Natural killer cell treated with Interleukin-12 subunit alpha and Interleukin-12 subunit beta and Interleukin-15 and Interleukin-18, amount 100 ng/mL, for 72 hours (primary cell): ENCODE results near the gene FOCAD. TPM values are rescaled to one million over a fixed set of nuclear protein-coding genes. Genes with fewer than 3 reads are reported as not detected.
A peak's percentile ranks its signal among the peaks of the same experiment; 100 is the strongest.

ENCODE experiments used
- ATAC-seq, 2 donors: fragments of 150-1000 bp; cut with Tn5 transposase in 1 of 2; sonication (Bioruptor Pico), chemical (Tn5 transposase) in 1 of 2; 2 replicates each; pipeline ENCODE4 v1.10.0; 2021
- DNase-seq: peaks from one replicate; pipeline ENCODE4 v3.0.0; 2022; ENCODE audit warnings: low spot score
- H3K27ac Mint-ChIP-seq, 2 donors: 1 replicate in 1 of 2; 2 replicates in 1 of 2; pipeline ENCODE4 v1.8.0; 2022; ENCODE audit warnings: mixed read lengths in 2 of 2, mild to moderate bottlenecking in 1 of 2, moderate library complexity in 1 of 2
- H3K27me3 Mint-ChIP-seq, 2 donors: 1 replicate in 1 of 2; 2 replicates in 1 of 2; pipeline ENCODE4 v1.8.0; 2022; ENCODE audit warnings: mixed read lengths in 2 of 2
- H3K36me3 Mint-ChIP-seq: one replicate; pipeline ENCODE4 v1.8.0; 2022; ENCODE audit warnings: mixed read lengths
- H3K4me1 Mint-ChIP-seq, 2 donors: 1 replicate in 1 of 2; 2 replicates in 1 of 2; pipeline ENCODE4 v1.8.0; 2022; ENCODE audit warnings: low read depth in 2 of 2, mixed read lengths in 2 of 2, mild to moderate bottlenecking in 1 of 2
- H3K4me3 Mint-ChIP-seq: one replicate; pipeline ENCODE4 v1.8.0; 2022; ENCODE audit warnings: mixed read lengths
- H3K9me3 Mint-ChIP-seq: 2 replicates; pipeline ENCODE4 v1.8.0; 2022; ENCODE audit warnings: mixed read lengths
- total RNA-seq, 2 donors: library from RNA; stranded (reverse); gene quantifications; one replicate each; pipeline ENCODE4 v1.2.3, GENCODE V29; 2022

The FOCAD gene
- total RNA-seq, 2 donors from 2014 or later, result 26.6 to 40.7 TPM

GRCh38 chr9:21030389-21031035 lies 346.5 kb downstream of the FOCAD start:
- H3K27me3 Mint-ChIP-seq, result peaks cover 0 to 2% of the 10 kb centered on the region in 2 donors
- no peak overlapping the region for H3K27ac Mint-ChIP-seq
- DNase-seq (no peak), ATAC-seq (peak; percentile 81 to 86)
- H3K4me3 Mint-ChIP-seq, result no peak overlapping the region
- peaks cover 7% of the 10 kb centered on the region for H3K36me3 Mint-ChIP-seq
- H3K9me3 Mint-ChIP-seq, result no peaks in the 10 kb centered on the region
- peaks cover 29 to 30% of the 10 kb centered on the region in 2 donors for H3K4me1 Mint-ChIP-seq

DNA sequence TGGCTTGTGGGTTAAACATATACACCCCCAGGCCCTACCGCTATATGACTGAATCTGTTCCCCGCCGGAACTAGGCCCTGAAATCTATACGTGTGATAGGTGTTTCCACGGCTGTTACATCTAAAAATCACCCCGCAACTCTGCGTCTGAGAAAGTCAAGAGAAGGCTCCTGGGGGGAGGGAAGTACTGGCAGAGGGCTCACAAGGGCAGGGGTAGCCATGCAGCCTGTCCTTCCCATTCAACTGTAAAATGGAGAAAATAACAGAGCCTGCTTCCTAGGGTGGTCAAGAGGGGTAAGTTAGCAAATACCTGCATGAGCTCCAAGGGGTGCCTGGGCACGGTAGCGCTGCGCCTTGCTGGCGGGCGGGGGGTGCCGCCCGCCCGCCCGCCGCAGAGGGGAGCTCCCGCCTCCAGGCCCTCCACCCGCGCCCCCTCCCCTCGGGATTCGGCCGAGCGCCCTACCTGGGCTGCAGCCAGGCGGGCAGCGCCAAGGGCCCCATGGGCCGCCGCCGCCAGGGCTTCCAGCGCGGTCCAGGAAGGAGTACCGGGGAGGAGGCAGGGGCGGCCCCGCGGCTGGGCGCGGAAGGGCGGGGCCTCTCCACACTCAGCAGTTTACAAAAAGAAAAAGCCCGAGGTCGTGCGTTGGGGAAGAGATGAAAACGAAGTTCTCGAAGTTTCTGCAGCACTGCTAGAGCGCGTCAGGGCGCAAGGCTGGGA lies 347.2 kb downstream of the FOCAD start, which contains the start of gene HACD4:
HACD4 (minus strand) TSS at position 550 of the 717 bp plus-strand sequence; CDS start at position 500, 50 bp downstream.
- Mint-ChIP-seq H3K4me1 (peaks cover 23 to 27% of the 10 kb centered on the region in 2 donors), H3K36me3 (peaks cover under 1% of the 10 kb centered on the region), H3K9me3 (no peaks in the 10 kb centered on the region), H3K27ac (peak within 1 kb of the TSS; percentile 8 to 24), H3K4me3 (no peak within 1 kb of the TSS), H3K27me3 (peaks cover 0 to 5% of the 10 kb centered on the region in 2 donors)
- peak; percentile 86 to 92 for ATAC-seq
- peak; percentile 81 for DNase-seq

DNA sequence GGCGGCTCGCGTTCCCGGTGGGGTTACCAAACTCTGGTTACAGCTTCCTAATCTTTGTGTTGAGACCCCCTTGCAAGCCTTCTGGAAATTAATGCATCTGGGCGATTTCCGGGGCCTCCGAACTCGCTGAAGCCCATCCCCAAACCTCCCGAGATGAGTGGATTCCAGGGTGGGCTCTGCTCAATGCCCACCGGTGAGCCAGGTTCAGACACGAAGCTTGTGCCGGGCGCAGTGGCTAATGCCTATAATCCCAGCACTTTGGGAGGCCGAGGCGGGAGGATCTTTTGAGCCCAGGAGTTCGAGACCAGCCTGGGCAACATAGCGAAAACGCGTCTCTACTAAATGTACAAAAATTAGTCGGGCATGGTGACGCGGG lies 347.7 kb downstream of the FOCAD start:
- Mint-ChIP-seq H3K4me3 (no peak overlapping the region), H3K9me3 (no peaks in the 10 kb centered on the region)

GRCh38 chr9:21037278-21037677 lies 353.2 kb downstream of the FOCAD start:
- H3K4me3 Mint-ChIP-seq, result no peak overlapping the region
- peaks cover 0 to 5% of the 10 kb centered on the region in 2 donors for H3K27me3 Mint-ChIP-seq
- H3K27ac Mint-ChIP-seq, result no peak overlapping the region
- no peaks in the 10 kb centered on the region for H3K36me3 Mint-ChIP-seq
- H3K9me3 Mint-ChIP-seq, result peaks cover 4% of the 10 kb centered on the region
- H3K4me1 Mint-ChIP-seq, result peaks cover 21 to 23% of the 10 kb centered on the region in 2 donors
- DNase-seq, result no peak
- no peak for ATAC-seq

More for the DNA sequence above, 347.7 kb downstream of the FOCAD start:
- DNase-seq (no peak), ATAC-seq (no peak)
- Mint-ChIP-seq H3K4me1 (peaks cover 19 to 25% of the 10 kb centered on the region in 2 donors), H3K27me3 (peaks cover 0 to 5% of the 10 kb centered on the region in 2 donors), H3K36me3 (no peaks in the 10 kb centered on the region), H3K27ac (no peak overlapping the region)

GRCh38 chr9:21039302-21039701 lies 355.2 kb downstream of the FOCAD start:
- DNase-seq, result no peak
- peak overlapping the region; percentile 19 to 70 for H3K27ac Mint-ChIP-seq
- H3K36me3 Mint-ChIP-seq, result no peaks in the 10 kb centered on the region
- peaks cover 0 to 5% of the 10 kb centered on the region in 2 donors for H3K27me3 Mint-ChIP-seq
- no peak overlapping the region for H3K4me3 Mint-ChIP-seq
- peaks cover 4% of the 10 kb centered on the region for H3K9me3 Mint-ChIP-seq
- no peak for ATAC-seq
- peaks cover 6 to 7% of the 10 kb centered on the region in 2 donors for H3K4me1 Mint-ChIP-seq

GRCh38 chr9:21042466-21042865 lies 358.4 kb downstream of the FOCAD start:
- DNase-seq (no peak), ATAC-seq (no peak)
- Mint-ChIP-seq H3K27ac (no peak overlapping the region), H3K27me3 (peaks cover 0 to 1% of the 10 kb centered on the region in 2 donors), H3K4me3 (no peak overlapping the region), H3K4me1 (peaks cover 10 to 11% of the 10 kb centered on the region in 2 donors), H3K36me3 (no peaks in the 10 kb centered on the region), H3K9me3 (peaks cover 4% of the 10 kb centered on the region)

- Mint-ChIP-seq H3K9me3 (peaks cover 4% of the 10 kb centered on the region), H3K4me1 (peaks cover 13 to 14% of the 10 kb centered on the region in 2 donors), H3K36me3 (no peaks in the 10 kb centered on the region), H3K4me3 (no peak overlapping the region), H3K27me3 (peaks cover 0 to 5% of the 10 kb centered on the region in 2 donors), H3K27ac (no peak overlapping the region)
- DNase-seq (no peak), ATAC-seq (no peak)
Observed at GRCh38 chr9:21043841-21044240, 359.8 kb downstream of the FOCAD start.

Other genes with a start within 250 kb of the FOCAD start
- 10 to 100 TPM; 15.7 to 29.7 TPM for gene MLLT3, start 61.8 kb upstream of the FOCAD start, total RNA-seq